ENCODE measurements around the gene GAS5. TPM values are rescaled to one million over a fixed set of nuclear protein-coding genes. Genes with fewer than 3 reads are reported as not detected.

The GAS5 gene
- total and polyA plus RNA-seq, 9 of the 15 experiments (the other 6 are each of a cell fraction or from before 2014, with no cell fraction given), result 565 to 1,860 (median 1,006) TPM

- no peaks in the 10 kb centered on the region for H3K4me1 ChIP-seq (replicated peaks in 1 of 2; ENCODE audit: control insufficient read depth in 2 of 2, insufficient read depth in 2 of 2, low read length in 2 of 2)
- H3K9ac ChIP-seq (ENCODE audit: insufficient read depth in 1 of 2, low read depth in 2 of 2, low read length in 2 of 2), result no peak overlapping the region
- H4K20me1 ChIP-seq (replicated peaks; ENCODE audit: control insufficient read depth, insufficient read depth, low read length), result no peaks in the 10 kb centered on the region
- H3K4me3 ChIP-seq, result no peak overlapping the region
- POLR2A ChIA-PET, result interaction anchor here (0.9 to 1.1 kb wide), 2 partner anchors 24 to 25 kb away, joined by 3 to 4 read pairs; partner anchors contain the start of gene ZBTB37
- CTCF ChIA-PET (ENCODE audit: low intra/inter-chr PET ratio), result no interaction called here
- in situ Hi-C loops (cut with MboI), result no loop called here
- WGBS (ENCODE audit: insufficient coverage, low coverage, missing lambda C conversion rate), result 40% methylated on average over 1 of the region's 1 CpG
- H3K4me2 ChIP-seq (ENCODE audit: insufficient read depth, low read length), result no peak overlapping the region
- H2AFZ ChIP-seq (ENCODE audit: low read depth, low read length), result no peak overlapping the region
- DNase-seq (ENCODE audit: extremely low read depth in 1 of 4, low spot score in 3 of 4) (no peak), FAIRE-seq (no peak), ATAC-seq (no peak)
- intact Hi-C loops (cut with micrococcal nuclease), result no loop called here
- no peaks in the 10 kb centered on the region for H3K9me1 ChIP-seq (ENCODE audit: control insufficient read depth, insufficient read depth, low read length)
- H3K36me3 ChIP-seq (ENCODE audit: control insufficient read depth, insufficient read depth, low read length), result no peaks in the 10 kb centered on the region
- BruUV-seq (replicated peaks), result no TSS peak
- no peaks in the 10 kb centered on the region for H3K79me2 ChIP-seq (ENCODE audit: control insufficient read depth, insufficient read depth, low read length)
- no peaks in the 10 kb centered on the region for H3K27me3 ChIP-seq (ENCODE audit: control insufficient read depth in 2 of 2, insufficient read depth in 2 of 2, low read length in 2 of 2)
- TF ChIP-seq ZKSCAN8 (CRISPR knock-in tag; IDR thresholded peaks at IDR 0.05), result no peak
- no peak for TF ChIP-seq RERE (CRISPR knock-in tag; IDR thresholded peaks at IDR 0.05; ENCODE audit: borderline replicate concordance)
- no peak for TF ChIP-seq TARDBP (IDR thresholded peaks at IDR 0.05)
- no peak for TF ChIP-seq PHF21A (IDR thresholded peaks at IDR 0.05; ENCODE audit: borderline replicate concordance, low read depth)
- TF ChIP-seq ZFP30 (CRISPR knock-in tag; IDR thresholded peaks at IDR 0.05; ENCODE audit: borderline replicate concordance), result no peak
- TF ChIP-seq CEBPB (tag; IDR thresholded peaks at IDR 0.05), result no peak
- TF ChIP-seq SAFB2 (IDR thresholded peaks at IDR 0.05; ENCODE audit: borderline replicate concordance, low read depth, low read length, severe bottlenecking), result no peak
- TF ChIP-seq SNRNP70 (optimal IDR thresholded peaks at IDR 0.05; ENCODE audit: low read depth, low read length), result no peak
- no peak overlapping the region for H3K27ac ChIP-seq (ENCODE audit: extremely low read depth, low read depth, low read length)
- H3K9me3 ChIP-seq (replicated peaks; ENCODE audit: control insufficient read depth, insufficient read depth, low read depth, low read length), result no peaks in the 10 kb centered on the region
Observed at GRCh38 chr1:173893611-173894010, 25.8 kb upstream of the GAS5 start.
